Type B pancreatic cell (in vitro differentiated cells): ENCODE data around the gene PARP6. TPM values are rescaled to one million over a fixed set of nuclear protein-coding genes. Genes with fewer than 3 reads are reported as not detected.

ENCODE experiments used
- DNase-seq: peaks from one replicate; pipeline ENCODE4 v3.0.0; 2021; ENCODE audit warnings: mixed read lengths; ENCODE audit not compliant: unreplicated experiment; ENCODE audit errors: extremely low spot score
- H3K27ac Mint-ChIP-seq: 2 replicates; pipeline ENCODE4 v1.8.0; 2021; ENCODE audit warnings: mild to moderate bottlenecking, mixed read lengths
- H3K27me3 Mint-ChIP-seq: 2 replicates; pipeline ENCODE4 v1.8.0; 2021; ENCODE audit warnings: mixed read lengths
- H3K36me3 Mint-ChIP-seq: 2 replicates; pipeline ENCODE4 v1.8.0; 2021; ENCODE audit warnings: mixed read lengths
- H3K4me1 Mint-ChIP-seq: one replicate; pipeline ENCODE4 v1.8.0; 2021; ENCODE audit warnings: mixed read lengths; ENCODE audit not compliant: unreplicated experiment
- H3K4me3 Mint-ChIP-seq: 2 replicates; pipeline ENCODE4 v1.8.0; 2021; ENCODE audit warnings: mild to moderate bottlenecking, mixed read lengths
- H3K9me3 Mint-ChIP-seq: 2 replicates; pipeline ENCODE4 v1.8.0; 2021; ENCODE audit warnings: mixed read lengths
- total RNA-seq: library from RNA; stranded (reverse); gene quantifications from 2 replicates; pipeline ENCODE4 v1.2.1, GENCODE V29; 2021; ENCODE audit warnings: low replicate concordance
- TF ChIP-seq, protein P1 (sequence below): fragments of 200-600 bp; sonication (generic); conservative IDR thresholded peaks from 2 replicates; pipeline ENCODE4 v1.5.0; 2021; ENCODE audit warnings: antibody characterized with exemption, mild to moderate bottlenecking

PARP6 gene
- total RNA-seq, 1 donor from 2014 or later = 97.5 TPM

DNA sequence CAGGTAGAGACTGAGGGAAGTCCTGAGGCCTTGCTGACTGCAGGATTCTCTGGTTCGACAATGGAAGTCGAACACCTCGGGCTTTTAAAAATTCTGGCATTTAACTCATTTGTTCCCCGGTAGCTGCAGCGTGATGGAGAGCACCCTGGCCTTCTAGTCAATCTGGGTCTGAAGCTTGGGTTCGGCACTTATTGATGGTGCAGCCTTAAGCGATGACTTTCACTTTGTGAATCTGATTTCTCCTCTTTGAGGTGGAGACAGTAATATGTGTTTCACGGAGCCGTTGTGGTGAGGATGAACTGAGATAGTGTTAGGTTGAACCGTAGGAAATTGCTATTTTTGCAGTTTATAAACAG, 621 bp upstream of the PARP6 start:
- DNase-seq = no peak
- Mint-ChIP-seq H3K9me3 (no peaks in the 10 kb centered on the region), H3K27ac (peak overlapping the region; percentile 84), H3K36me3 (peaks cover 4% of the 10 kb centered on the region), H3K27me3 (peaks cover 21% of the 10 kb centered on the region), H3K4me1 (peaks cover 16% of the 10 kb centered on the region), H3K4me3 (peak overlapping the region; percentile 87)
- TF ChIP-seq, protein P1, sequence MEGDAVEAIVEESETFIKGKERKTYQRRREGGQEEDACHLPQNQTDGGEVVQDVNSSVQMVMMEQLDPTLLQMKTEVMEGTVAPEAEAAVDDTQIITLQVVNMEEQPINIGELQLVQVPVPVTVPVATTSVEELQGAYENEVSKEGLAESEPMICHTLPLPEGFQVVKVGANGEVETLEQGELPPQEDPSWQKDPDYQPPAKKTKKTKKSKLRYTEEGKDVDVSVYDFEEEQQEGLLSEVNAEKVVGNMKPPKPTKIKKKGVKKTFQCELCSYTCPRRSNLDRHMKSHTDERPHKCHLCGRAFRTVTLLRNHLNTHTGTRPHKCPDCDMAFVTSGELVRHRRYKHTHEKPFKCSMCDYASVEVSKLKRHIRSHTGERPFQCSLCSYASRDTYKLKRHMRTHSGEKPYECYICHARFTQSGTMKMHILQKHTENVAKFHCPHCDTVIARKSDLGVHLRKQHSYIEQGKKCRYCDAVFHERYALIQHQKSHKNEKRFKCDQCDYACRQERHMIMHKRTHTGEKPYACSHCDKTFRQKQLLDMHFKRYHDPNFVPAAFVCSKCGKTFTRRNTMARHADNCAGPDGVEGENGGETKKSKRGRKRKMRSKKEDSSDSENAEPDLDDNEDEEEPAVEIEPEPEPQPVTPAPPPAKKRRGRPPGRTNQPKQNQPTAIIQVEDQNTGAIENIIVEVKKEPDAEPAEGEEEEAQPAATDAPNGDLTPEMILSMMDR = peak; percentile 25

DNA sequence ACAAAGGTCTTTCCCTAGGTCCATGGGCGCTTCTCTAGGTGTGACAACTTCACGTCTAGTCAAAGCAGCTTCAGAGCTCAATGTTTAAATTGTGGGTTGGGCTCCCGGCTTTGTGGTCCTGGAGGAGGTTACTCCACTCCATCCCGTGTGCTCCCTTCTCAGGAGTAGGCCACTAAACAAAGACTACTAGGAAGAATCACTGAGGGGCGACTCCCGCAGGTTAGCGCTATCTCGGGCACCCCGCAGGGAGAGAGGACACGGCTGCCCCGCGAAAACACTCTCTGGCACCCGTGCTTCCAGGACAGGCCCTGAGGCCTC, 500 bp downstream of the PARP6 start:
- Mint-ChIP-seq H3K36me3 (peaks cover 8% of the 10 kb centered on the region), H3K4me1 (peaks cover 16% of the 10 kb centered on the region), H3K27me3 (peaks cover 12% of the 10 kb centered on the region), H3K4me3 (peak overlapping the region; percentile 94), H3K27ac (peak overlapping the region; percentile 94), H3K9me3 (no peaks in the 10 kb centered on the region)
- no peak for DNase-seq
- TF ChIP-seq, protein P1 = no peak

DNA sequence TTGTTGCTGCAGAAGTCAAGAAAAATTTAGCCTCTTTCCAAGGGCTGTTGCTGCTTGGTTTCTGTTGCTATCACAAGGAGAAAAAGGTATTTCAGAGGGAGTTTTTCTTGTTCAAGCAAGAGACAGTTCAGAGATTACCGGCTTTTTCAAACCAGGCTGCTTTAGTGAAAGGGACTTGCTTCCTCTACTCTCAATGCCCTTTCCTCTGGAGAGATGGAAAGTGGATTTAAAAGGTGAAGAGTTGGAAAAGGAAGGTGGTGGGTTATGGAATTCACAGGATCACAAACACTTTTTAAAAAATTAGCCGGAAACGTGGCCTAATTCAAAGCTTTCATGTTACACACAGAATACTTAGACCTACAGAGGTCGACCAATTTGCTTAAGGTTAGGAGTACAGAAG, 1.1 kb downstream of the PARP6 start:
- DNase-seq = no peak
- TF ChIP-seq, protein P1 = no peak
- peaks cover 16% of the 10 kb centered on the region for H3K4me1 Mint-ChIP-seq
- peak overlapping the region; percentile 94 for H3K27ac Mint-ChIP-seq
- peaks cover 8% of the 10 kb centered on the region for H3K36me3 Mint-ChIP-seq
- H3K27me3 Mint-ChIP-seq = peaks cover 8% of the 10 kb centered on the region
- peak overlapping the region; percentile 94 for H3K4me3 Mint-ChIP-seq
- H3K9me3 Mint-ChIP-seq = no peaks in the 10 kb centered on the region

DNA sequence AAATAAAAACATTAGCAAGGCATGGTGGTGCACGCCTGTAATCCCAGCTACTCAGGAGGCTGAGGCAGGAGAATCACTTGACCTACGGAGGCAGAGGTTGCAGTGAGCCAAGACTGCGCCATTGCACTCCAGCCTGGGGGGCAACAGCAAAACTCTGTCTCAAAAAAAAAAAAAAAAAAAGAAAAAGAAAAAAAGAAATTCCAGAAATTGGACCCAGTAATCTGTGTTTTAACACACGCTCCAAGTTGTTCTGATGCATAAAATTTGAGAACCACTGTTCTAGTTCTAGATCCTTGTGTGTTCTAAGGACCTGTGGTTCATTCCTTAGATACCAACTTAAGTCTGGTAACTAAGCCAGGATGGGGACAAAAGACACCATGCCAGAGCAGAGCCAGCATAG, 2.6 kb downstream of the PARP6 start:
- Mint-ChIP-seq H3K4me1 (peaks cover 16% of the 10 kb centered on the region), H3K27ac (no peak overlapping the region), H3K4me3 (peak overlapping the region; percentile 94), H3K9me3 (no peaks in the 10 kb centered on the region), H3K27me3 (no peaks in the 10 kb centered on the region), H3K36me3 (peaks cover 16% of the 10 kb centered on the region)
- TF ChIP-seq, protein P1 = no peak
- no peak for DNase-seq

DNA sequence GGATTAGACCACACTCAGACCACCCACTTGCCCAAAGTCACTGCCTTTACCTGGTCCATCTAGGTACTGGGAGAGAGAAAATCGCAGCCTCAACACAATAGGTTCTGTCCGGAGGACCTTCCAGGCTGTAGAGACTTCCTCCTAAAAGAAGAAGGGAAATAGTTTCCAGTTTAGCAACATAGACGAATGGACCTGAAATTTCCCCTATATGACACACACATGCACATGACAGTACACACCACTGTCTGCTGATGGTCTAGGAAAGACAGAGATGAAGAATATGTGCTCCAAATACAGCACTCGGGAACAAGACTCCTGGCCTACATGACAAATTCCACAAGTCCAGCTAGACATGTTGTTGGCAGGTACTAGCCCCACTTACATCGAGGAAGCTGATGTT, 7.3 kb downstream of the PARP6 start:
- H3K36me3 Mint-ChIP-seq = peaks cover 46% of the 10 kb centered on the region
- TF ChIP-seq, protein P1 = no peak
- H3K27me3 Mint-ChIP-seq = no peaks in the 10 kb centered on the region
- H3K4me3 Mint-ChIP-seq = no peak overlapping the region
- H3K9me3 Mint-ChIP-seq = no peaks in the 10 kb centered on the region
- DNase-seq = no peak
- H3K4me1 Mint-ChIP-seq = no peaks in the 10 kb centered on the region
- no peak overlapping the region for H3K27ac Mint-ChIP-seq

DNA sequence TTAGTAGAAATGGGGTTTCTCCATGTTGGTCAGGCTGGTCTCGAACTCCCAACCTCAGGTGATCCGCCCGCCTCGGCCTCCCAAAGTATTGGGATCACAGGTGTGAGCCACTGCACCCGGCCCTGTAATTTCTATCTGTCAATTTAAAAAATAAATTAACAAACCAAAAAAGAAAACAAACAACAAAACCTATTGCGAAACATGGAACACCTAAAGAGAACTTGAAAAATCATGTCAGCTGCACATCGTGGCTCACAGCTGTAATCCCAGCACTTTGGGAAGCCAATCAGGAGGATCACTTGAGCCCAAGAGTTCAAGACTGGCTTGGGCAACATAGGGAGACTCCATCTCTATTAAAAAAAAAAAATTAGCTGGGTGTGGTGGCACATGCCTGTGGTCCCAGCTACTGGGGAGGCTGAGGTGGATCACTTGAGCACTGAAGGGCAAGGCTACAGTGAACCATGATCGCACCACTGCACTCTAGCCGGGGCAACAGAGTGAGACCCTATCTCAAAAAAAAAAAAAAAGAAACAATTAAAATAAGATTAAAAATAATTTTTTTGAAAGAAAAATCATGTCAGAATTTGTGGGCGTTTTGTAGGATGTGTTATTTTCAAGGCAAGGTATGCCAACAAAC, 19.6 kb downstream of the PARP6 start:
- DNase-seq = no peak
- Mint-ChIP-seq H3K4me3 (no peak overlapping the region), H3K36me3 (peaks cover 46% of the 10 kb centered on the region), H3K27me3 (no peaks in the 10 kb centered on the region), H3K4me1 (no peaks in the 10 kb centered on the region), H3K27ac (no peak overlapping the region), H3K9me3 (no peaks in the 10 kb centered on the region)
- TF ChIP-seq, protein P1 = no peak
